PC-9 (cell line): ENCODE data around the gene RGL1. TPM values are rescaled to one million over a fixed set of nuclear protein-coding genes. Genes with fewer than 3 reads are reported as not detected.

Experiments
- BruUV-seq: library from RNA; stranded (reverse); fragments of 400-500 nt; replicated peaks from 2 replicates; lab custom pipeline; 2021; lab: Mats Ljungman, UMichigan
- CTCF ChIA-PET: fragments of 300-600 bp; sonication (Branson Sonifier 250); formaldehyde crosslinking; loops from one replicate; lab custom pipeline; 2022; ENCODE audit warnings: antibody characterized with exemption; lab: Charles Lee
- POLR2A ChIA-PET: fragments of 300-600 bp; sonication (Branson Sonifier 250); formaldehyde crosslinking; loops from one replicate; lab custom pipeline; 2022; ENCODE audit warnings: antibody characterized with exemption; ENCODE audit not compliant: unreplicated experiment; lab: Charles Lee
- DNase-seq, 2 experiments: peaks; one replicate each; pipeline versions ENCODE4 v3.0.0 to v3.0.0-alpha.2; 2015 to 2022; ENCODE audit warnings: mixed read lengths in 1 of 2
- H2AFZ ChIP-seq: fragments of 200-600 bp; sonication (generic); 2 replicates; pipeline ENCODE4 v1.8.1; 2017; ENCODE audit warnings: antibody characterized with exemption
- H3F3A ChIP-seq: fragments of 200-600 bp; sonication (generic); 2 replicates; pipeline ENCODE4 v1.8.1; 2017; ENCODE audit warnings: antibody characterized with exemption, mild to moderate bottlenecking, low read depth; ENCODE audit not compliant: insufficient read depth
- H3K27ac ChIP-seq: fragments of 200-600 bp; sonication (generic); 2 replicates; pipeline ENCODE4 v1.6.1; 2016; ENCODE audit warnings: mixed run types
- H3K27me3 ChIP-seq: fragments of 200-600 bp; sonication (generic); 2 replicates; pipeline ENCODE4 v1.6.1; 2016; ENCODE audit warnings: low read depth, mixed run types; ENCODE audit not compliant: insufficient read depth
- H3K36me3 ChIP-seq: fragments of 200-600 bp; sonication (generic); 2 replicates; pipeline ENCODE4 v1.6.1; 2016; ENCODE audit warnings: low read depth, mixed run types
- H3K4me1 ChIP-seq: fragments of 200-600 bp; sonication (generic); replicated peaks from 2 replicates; pipeline ENCODE4 v1.6.1; 2016; ENCODE audit warnings: mixed run types; ENCODE audit not compliant: insufficient read depth
- H3K4me2 ChIP-seq: fragments of 200-600 bp; sonication (generic); 2 replicates; pipeline ENCODE4 v1.6.1; 2017; ENCODE audit warnings: mixed run types
- H3K4me3 ChIP-seq: fragments of 200-600 bp; sonication (generic); 2 replicates; pipeline ENCODE4 v1.6.1; 2016; ENCODE audit warnings: mixed run types
- H3K79me2 ChIP-seq: fragments of 200-600 bp; sonication (generic); 2 replicates; pipeline ENCODE4 v1.6.1; 2017; ENCODE audit warnings: low read depth, mixed run types
- H3K9me2 ChIP-seq: fragments of 200-600 bp; sonication (generic); 2 replicates; pipeline ENCODE4 v1.8.1; 2017; ENCODE audit warnings: mild to moderate bottlenecking; ENCODE audit not compliant: insufficient read depth
- H3K9me3 ChIP-seq: fragments of 200-600 bp; sonication (generic); 2 replicates; pipeline ENCODE4 v1.8.1; 2016; ENCODE audit warnings: low read depth; ENCODE audit not compliant: insufficient read depth
- H4K20me1 ChIP-seq: fragments of 200-600 bp; sonication (generic); 2 replicates; pipeline ENCODE4 v1.8.1; 2017; ENCODE audit not compliant: insufficient read depth
- EZH2 ChIP-seq: fragments of 200-600 bp; sonication (generic); IDR thresholded peaks from 2 replicates; pipeline ENCODE4 v1.8.0; 2017; ENCODE audit warnings: antibody characterized with exemption, low read depth
- intact Hi-C: fragments of 100-400 bp; cut with micrococcal nuclease; formaldehyde crosslinking; loops from one replicate; pipeline ENCODE4 v1.10.0; 2022; ENCODE audit not compliant: unreplicated experiment
- total RNA-seq: library from RNA; stranded (reverse); gene quantifications from 2 replicates; pipeline ENCODE4 v1.2.3, GENCODE V29; 2021
- TF ChIP-seq, protein P1 (sequence below): fragments of 200-600 bp; sonication (generic); conservative IDR thresholded peaks from 2 replicates; pipeline ENCODE4 v1.6.1; 2017; ENCODE audit warnings: mixed run types, antibody characterized with exemption, mild to moderate bottlenecking, moderate library complexity

The RGL1 gene
- total RNA-seq, 1 experiment from 2014 or later: 2.6 TPM

DNA sequence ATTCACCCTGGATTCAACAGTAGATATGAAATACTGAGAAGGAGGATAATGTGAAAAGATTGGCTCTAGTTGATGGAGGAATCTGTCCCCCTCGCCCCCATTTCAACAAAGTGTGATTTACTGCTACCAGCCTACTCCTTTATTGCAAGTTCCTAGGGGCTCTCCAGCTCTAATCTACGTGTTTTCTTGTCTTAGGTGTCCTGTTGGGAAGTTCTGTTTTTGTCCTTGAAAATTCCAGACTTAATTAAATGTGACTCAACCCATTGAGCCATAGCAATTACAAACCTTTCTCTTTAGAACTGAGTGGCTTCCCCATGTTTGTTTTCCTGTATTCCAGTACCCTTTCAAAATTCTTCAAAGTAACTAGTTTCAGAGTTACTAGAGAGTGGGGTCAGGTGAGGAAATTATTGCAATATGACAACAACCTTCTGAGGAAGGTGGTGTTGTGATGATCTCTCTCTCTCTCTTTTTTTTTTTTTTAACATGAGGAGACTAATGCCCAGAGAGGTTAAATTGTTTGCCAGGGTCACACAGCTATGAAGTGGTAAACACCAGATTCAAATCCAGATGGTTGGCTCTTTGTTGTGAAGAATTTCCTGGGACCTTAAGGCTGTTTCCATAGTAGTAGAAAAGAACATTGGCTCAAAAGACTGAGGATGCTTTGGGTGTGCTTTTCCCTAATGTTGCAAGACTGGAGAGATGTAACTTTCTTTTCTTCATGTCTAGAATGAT lies 3.5 kb downstream of the RGL1 start:
- TF ChIP-seq EZH2: no peak
- TF ChIP-seq, protein P1, sequence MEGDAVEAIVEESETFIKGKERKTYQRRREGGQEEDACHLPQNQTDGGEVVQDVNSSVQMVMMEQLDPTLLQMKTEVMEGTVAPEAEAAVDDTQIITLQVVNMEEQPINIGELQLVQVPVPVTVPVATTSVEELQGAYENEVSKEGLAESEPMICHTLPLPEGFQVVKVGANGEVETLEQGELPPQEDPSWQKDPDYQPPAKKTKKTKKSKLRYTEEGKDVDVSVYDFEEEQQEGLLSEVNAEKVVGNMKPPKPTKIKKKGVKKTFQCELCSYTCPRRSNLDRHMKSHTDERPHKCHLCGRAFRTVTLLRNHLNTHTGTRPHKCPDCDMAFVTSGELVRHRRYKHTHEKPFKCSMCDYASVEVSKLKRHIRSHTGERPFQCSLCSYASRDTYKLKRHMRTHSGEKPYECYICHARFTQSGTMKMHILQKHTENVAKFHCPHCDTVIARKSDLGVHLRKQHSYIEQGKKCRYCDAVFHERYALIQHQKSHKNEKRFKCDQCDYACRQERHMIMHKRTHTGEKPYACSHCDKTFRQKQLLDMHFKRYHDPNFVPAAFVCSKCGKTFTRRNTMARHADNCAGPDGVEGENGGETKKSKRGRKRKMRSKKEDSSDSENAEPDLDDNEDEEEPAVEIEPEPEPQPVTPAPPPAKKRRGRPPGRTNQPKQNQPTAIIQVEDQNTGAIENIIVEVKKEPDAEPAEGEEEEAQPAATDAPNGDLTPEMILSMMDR: no peak
- H3K9me2 ChIP-seq: no peaks in the 10 kb centered on the region
- peaks cover 22% of the 10 kb centered on the region for H3F3A ChIP-seq
- BruUV-seq: no TSS peak
- H3K27ac ChIP-seq: no peak overlapping the region
- CTCF ChIA-PET: no interaction called here
- H3K4me3 ChIP-seq: no peak overlapping the region
- POLR2A ChIA-PET: no interaction called here
- DNase-seq: no peak
- no peaks in the 10 kb centered on the region for H3K27me3 ChIP-seq
- peaks cover 6% of the 10 kb centered on the region; the same call in 1 of the 2 replicates for H3K79me2 ChIP-seq
- no peaks in the 10 kb centered on the region for H3K36me3 ChIP-seq
- intact Hi-C loops: no loop called here
- H2AFZ ChIP-seq: no peak overlapping the region
- no peaks in the 10 kb centered on the region; the same call in 1 of the 2 replicates for H4K20me1 ChIP-seq
- peak overlapping the region; percentile 82 for H3K4me2 ChIP-seq
- H3K9me3 ChIP-seq: no peaks in the 10 kb centered on the region
- H3K4me1 ChIP-seq: peaks cover 36% of the 10 kb centered on the region

DNA sequence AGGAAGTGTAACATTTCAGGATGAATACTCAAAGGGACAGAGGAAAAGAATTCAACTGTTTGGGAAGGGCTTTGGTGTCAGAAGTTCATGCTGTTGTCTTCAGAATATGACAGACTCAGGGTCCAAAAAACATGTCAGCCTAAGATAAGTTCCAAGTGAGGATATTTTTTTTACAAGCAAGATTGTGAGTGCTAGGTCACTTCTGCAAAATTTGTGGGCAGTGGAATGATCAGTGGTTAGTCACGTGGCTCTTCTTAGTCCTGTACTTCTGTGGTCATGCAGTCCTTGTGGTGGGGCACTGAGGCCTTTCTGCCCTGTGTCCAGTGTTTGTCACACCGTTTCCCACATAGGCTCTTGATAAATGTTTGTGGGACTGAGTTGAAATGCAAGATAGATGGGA lies 5.2 kb downstream of the RGL1 start:
- ChIA-PET CTCF (no interaction called here), POLR2A (no interaction called here)
- Histone ChIP-seq H3K4me1 (peaks cover 27% of the 10 kb centered on the region), H3K79me2 (peaks cover 6% of the 10 kb centered on the region; the same call in 1 of the 2 replicates), H3K36me3 (no peaks in the 10 kb centered on the region), H3K27me3 (no peaks in the 10 kb centered on the region), H3K27ac (no peak overlapping the region), H4K20me1 (no peaks in the 10 kb centered on the region; the same call in 1 of the 2 replicates), H3K9me3 (no peaks in the 10 kb centered on the region), H3K4me2 (no peak overlapping the region), H3K4me3 (no peak overlapping the region), H2AFZ (no peak overlapping the region), H3F3A (peaks cover 7% of the 10 kb centered on the region; the same call in 1 of the 2 replicates), H3K9me2 (no peaks in the 10 kb centered on the region)
- no peak for TF ChIP-seq EZH2
- TF ChIP-seq, protein P1: no peak
- BruUV-seq: no TSS peak
- intact Hi-C loops: no loop called here
- DNase-seq: no peak

GRCh38 chr1:183810756-183811544 lies 6.0 kb downstream of the RGL1 start:
- peaks cover 2% of the 10 kb centered on the region; the same call in 1 of the 2 replicates for H3F3A ChIP-seq
- CTCF ChIA-PET: no interaction called here
- no peaks in the 10 kb centered on the region for H3K9me2 ChIP-seq
- H3K4me1 ChIP-seq: peaks cover 26% of the 10 kb centered on the region
- no peak overlapping the region for H3K4me2 ChIP-seq
- no peaks in the 10 kb centered on the region for H3K9me3 ChIP-seq
- TF ChIP-seq EZH2: no peak
- TF ChIP-seq, protein P1: no peak
- H3K27ac ChIP-seq: no peak overlapping the region
- no peaks in the 10 kb centered on the region for H3K36me3 ChIP-seq
- no peak overlapping the region for H2AFZ ChIP-seq
- H3K27me3 ChIP-seq: no peaks in the 10 kb centered on the region
- H3K4me3 ChIP-seq: no peak overlapping the region
- DNase-seq: no peak
- no peaks in the 10 kb centered on the region; the same call in 1 of the 2 replicates for H4K20me1 ChIP-seq
- H3K79me2 ChIP-seq: peaks cover 6% of the 10 kb centered on the region; the same call in 1 of the 2 replicates
- intact Hi-C loops: no loop called here
- POLR2A ChIA-PET: no interaction called here
- BruUV-seq: no TSS peak
